Measurements from ENCODE around the gene SETD1A. TPM values are rescaled to one million over a fixed set of nuclear protein-coding genes. Genes with fewer than 3 reads are reported as not detected.

Gene SETD1A
- total and polyA plus RNA-seq, 9 of the 15 experiments (the other 6 are each of a cell fraction or from before 2014, with no cell fraction given), result 0.08 to 36.0 (median 4.2) TPM

- CTCF ChIA-PET (ENCODE audit: low intra/inter-chr PET ratio), result no interaction called here
- Histone ChIP-seq H3K79me2 (ENCODE audit: control insufficient read depth, insufficient read depth, low read length) (peaks cover 13% of the 10 kb centered on the region), H2AFZ (ENCODE audit: low read depth, low read length) (no peak overlapping the region), H3K9me1 (ENCODE audit: control insufficient read depth, insufficient read depth, low read length) (peaks cover 3% of the 10 kb centered on the region), H3K9ac (ENCODE audit: insufficient read depth in 1 of 2, low read depth in 2 of 2, low read length in 2 of 2) (no peak overlapping the region), H3K36me3 (ENCODE audit: control insufficient read depth, insufficient read depth, low read length) (peaks cover 61% of the 10 kb centered on the region; the same call in 2 of the 3 replicates), H3K4me3 (no peak overlapping the region), H4K20me1 (replicated peaks; ENCODE audit: control insufficient read depth, insufficient read depth, low read length) (no peaks in the 10 kb centered on the region; the same call in 1 of the 2 replicates), H3K27ac (ENCODE audit: extremely low read depth, low read depth, low read length) (no peak overlapping the region), H3K27me3 (ENCODE audit: control insufficient read depth in 2 of 2, insufficient read depth in 2 of 2, low read length in 2 of 2) (no peaks in the 10 kb centered on the region), H3K4me1 (replicated peaks in 1 of 2; ENCODE audit: control insufficient read depth in 2 of 2, insufficient read depth in 2 of 2, low read length in 2 of 2) (peaks cover 0 to 49% of the 10 kb centered on the region in 2 experiments; a peak in 3 of 5 replicates), H3K9me3 (replicated peaks; ENCODE audit: control insufficient read depth, insufficient read depth, low read depth, low read length) (no peaks in the 10 kb centered on the region), H3K4me2 (ENCODE audit: insufficient read depth, low read length) (no peak overlapping the region)
- in situ Hi-C loops (cut with MboI), result no loop called here
- 96% methylated on average over 2 of the region's 11 CpGs for WGBS (ENCODE audit: insufficient coverage, low coverage, missing lambda C conversion rate)
- intact Hi-C loops (cut with micrococcal nuclease), result no loop called here
- no TSS peak for BruUV-seq (replicated peaks)
- TF ChIP-seq ETV6 (IDR thresholded peaks at IDR 0.05; ENCODE audit: borderline replicate concordance in 1 of 2, low read depth in 2 of 2, low read length in 1 of 2) (no peak), ETV6 (CRISPR knock-in tag; IDR thresholded peaks at IDR 0.05; ENCODE audit: borderline replicate concordance) (no peak), ZNF347 (CRISPR knock-in tag; IDR thresholded peaks at IDR 0.05; ENCODE audit: low read depth) (no peak), ELF2 (CRISPR knock-in tag; IDR thresholded peaks at IDR 0.05) (no peak), TFAM (CRISPR knock-in tag; conservative IDR thresholded peaks at IDR 0.05) (no peak), GATA2 (CRISPR knock-in tag; IDR thresholded peaks at IDR 0.05) (no peak), SIRT6 (IDR thresholded peaks at IDR 0.05; ENCODE audit: low read depth, low read length) (no peak)
- TF ChIP-seq, protein P1, sequence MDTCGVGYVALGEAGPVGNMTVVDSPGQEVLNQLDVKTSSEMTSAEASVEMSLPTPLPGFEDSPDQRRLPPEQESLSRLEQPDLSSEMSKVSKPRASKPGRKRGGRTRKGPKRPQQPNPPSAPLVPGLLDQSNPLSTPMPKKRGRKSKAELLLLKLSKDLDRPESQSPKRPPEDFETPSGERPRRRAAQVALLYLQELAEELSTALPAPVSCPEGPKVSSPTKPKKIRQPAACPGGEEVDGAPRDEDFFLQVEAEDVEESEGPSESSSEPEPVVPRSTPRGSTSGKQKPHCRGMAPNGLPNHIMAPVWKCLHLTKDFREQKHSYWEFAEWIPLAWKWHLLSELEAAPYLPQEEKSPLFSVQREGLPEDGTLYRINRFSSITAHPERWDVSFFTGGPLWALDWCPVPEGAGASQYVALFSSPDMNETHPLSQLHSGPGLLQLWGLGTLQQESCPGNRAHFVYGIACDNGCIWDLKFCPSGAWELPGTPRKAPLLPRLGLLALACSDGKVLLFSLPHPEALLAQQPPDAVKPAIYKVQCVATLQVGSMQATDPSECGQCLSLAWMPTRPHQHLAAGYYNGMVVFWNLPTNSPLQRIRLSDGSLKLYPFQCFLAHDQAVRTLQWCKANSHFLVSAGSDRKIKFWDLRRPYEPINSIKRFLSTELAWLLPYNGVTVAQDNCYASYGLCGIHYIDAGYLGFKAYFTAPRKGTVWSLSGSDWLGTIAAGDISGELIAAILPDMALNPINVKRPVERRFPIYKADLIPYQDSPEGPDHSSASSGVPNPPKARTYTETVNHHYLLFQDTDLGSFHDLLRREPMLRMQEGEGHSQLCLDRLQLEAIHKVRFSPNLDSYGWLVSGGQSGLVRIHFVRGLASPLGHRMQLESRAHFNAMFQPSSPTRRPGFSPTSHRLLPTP (IDR thresholded peaks at IDR 0.05; ENCODE audit: borderline replicate concordance, extremely low read depth, insufficient read length), result no peak
- DNase-seq (ENCODE audit: extremely low read depth in 1 of 4, low spot score in 3 of 4) (no peak), FAIRE-seq (no peak), ATAC-seq (no peak)
- POLR2A ChIA-PET, result interaction anchor here (0.6 to 1.1 kb wide), 5 partner anchors 25 to 371 kb away, joined by 3 to 4 read pairs (median 3); partner anchors contain the start of gene FUS
Observed at GRCh38 chr16:30928390-30928789, 29.2 kb upstream of the SETD1A start.
